GM04503 (cell line): ENCODE measurements around the gene SPATA31C2.
"Not testable (repeated sequence)": the region's sequence is repeated elsewhere in the genome, so short reads cannot be mapped to it uniquely, and the experiment has no call there.

Experiments
- DNase-seq: peaks from one replicate; pipeline ENCODE4 v3.0.0-alpha.2; 2012; ENCODE audit warnings: low read depth

Gene SPATA31C2

GRCh38 chr9:88138375-88138774 lies at the start of gene SPATA31C2:
Gene SPATA31C2, minus strand, starts transcription at chr9:88138475. Its CDS starts 29 bp downstream, at chr9:88138446.
- not testable (repeated sequence) for DNase-seq

DNA sequence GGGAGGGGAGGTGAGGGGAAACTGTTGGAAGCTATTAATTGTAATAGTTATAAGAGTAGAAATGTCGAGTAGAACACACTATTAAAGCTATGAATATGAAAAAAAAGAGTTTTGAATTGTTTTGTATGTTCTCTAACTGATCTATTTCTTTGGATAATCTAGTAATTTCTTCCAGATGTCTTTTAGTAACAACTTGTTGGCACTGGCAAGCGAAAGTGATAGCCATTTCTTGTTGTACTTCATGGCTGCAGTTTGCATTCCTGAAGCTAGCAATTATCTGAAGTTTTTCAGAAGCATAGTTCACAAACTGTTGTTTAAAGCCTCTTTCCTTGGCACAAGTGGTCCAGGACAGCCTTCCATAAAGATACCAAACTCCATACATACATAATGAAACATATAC lies 49.4 kb upstream of the SPATA31C2 start:
- DNase-seq = peak; percentile 29

GRCh38 chr9:88186495-88187110 lies 48.3 kb upstream of the SPATA31C2 start:
- DNase-seq = no peak

DNA sequence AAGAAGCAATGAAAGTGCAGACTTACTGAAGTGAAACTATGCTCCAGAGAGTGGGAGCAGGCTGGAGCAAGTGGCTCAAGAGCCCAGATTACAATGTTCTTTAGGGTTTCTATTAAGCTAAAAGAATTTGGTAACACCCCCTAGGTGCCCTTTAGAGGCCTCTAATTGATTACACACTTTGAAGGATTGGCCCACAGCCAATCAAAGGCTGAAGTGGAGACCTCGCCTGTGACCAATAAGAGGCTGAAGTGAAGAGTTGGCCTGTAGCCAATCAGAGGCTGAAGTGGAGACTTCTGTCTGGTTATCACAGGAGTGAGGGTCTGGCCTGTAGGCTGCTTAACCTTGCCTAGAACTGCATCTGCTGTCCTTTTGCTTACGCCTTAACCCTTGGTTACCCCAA lies 46.7 kb upstream of the SPATA31C2 start:
- DNase-seq = no peak

GRCh38 chr9:88183798-88184495 lies 45.7 kb upstream of the SPATA31C2 start:
- DNase-seq = no peak

DNA sequence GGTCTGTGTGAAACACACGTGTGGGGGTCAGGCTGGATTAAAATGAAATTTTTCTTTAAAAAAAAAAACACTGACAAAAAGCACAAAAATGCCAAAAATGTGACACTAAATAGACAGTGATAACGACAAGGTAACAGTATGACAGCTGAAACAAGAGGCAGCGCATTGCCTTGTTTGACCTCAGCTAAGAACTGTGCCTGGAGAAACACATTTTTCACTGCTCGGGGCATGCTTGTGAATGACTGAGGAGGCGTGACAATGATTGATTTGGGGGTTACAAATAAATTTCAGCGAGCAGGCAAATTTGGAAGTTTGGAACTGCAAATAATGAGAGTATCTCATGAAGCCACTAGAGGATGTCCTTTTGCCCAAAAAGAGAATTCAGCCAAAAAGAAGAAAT lies 44.2 kb upstream of the SPATA31C2 start:
- no peak for DNase-seq

DNA sequence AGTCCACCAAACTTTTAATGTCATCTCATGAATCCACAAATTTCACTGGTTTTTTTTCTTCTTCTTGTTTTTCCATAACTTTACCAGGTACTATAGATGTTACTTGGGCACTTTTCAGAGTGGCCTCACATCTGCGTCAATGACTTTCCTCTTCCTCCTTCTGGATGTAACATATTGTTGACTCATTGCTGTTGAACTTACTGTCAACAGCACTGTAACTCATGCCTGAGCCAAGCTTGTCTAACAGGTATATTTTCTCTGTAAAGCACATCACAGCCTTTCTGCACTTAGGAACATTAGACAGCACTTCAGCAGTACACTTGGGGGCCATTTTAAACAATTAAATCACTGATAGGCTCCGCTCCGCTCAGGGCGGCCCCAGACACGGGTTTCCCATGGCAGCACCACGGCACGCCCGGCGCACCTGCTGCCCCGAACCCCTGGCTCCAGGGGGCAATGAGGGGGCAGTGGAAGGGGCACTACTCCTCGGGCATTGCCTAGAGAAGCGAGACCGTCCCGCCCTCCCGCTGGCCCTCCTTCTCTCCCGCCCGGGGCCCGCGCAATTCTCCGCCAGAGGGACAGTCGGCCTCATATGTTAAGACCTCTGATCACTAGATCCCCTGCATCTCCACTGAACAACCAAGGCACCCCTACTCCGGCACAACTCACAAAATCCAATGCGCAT lies 41.9 kb upstream of the SPATA31C2 start:
- no peak for DNase-seq

GRCh38 chr9:88179062-88179521 lies 40.8 kb upstream of the SPATA31C2 start:
- no peak for DNase-seq

- no peak for DNase-seq
These were observed 40.4 kb upstream of the SPATA31C2 start for GRCh38 chr9:88178641-88179040.

GRCh38 chr9:88177371-88177770 lies 39.1 kb upstream of the SPATA31C2 start:
- no peak for DNase-seq

GRCh38 chr9:88174324-88174723 lies 36.0 kb upstream of the SPATA31C2 start:
- no peak for DNase-seq

GRCh38 chr9:88173378-88173999 lies 35.2 kb upstream of the SPATA31C2 start:
- DNase-seq = no peak

- no peak for DNase-seq
These were observed 31.4 kb upstream of the SPATA31C2 start for GRCh38 chr9:88169700-88170099.

- DNase-seq = no peak
These were observed 30.3 kb upstream of the SPATA31C2 start for GRCh38 chr9:88168564-88168963.

DNA sequence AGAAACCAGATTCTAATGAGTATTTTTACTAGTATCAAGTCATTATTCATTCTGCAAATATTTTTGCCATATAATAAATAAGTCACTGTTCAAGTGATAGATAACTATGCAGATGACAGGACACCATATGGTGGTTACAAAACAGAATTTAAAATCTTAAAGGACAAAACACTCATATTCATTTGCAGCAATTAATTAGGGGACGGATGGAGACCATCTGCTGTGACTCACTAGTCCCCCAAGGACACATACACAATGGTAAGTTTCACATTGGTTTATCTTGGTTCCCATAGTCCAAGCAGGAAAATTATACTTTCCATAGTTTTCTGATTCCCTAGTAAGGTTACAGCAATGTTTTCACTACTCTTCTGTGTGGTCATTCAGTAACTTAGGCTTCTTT lies 28.4 kb upstream of the SPATA31C2 start:
- DNase-seq = no peak

DNA sequence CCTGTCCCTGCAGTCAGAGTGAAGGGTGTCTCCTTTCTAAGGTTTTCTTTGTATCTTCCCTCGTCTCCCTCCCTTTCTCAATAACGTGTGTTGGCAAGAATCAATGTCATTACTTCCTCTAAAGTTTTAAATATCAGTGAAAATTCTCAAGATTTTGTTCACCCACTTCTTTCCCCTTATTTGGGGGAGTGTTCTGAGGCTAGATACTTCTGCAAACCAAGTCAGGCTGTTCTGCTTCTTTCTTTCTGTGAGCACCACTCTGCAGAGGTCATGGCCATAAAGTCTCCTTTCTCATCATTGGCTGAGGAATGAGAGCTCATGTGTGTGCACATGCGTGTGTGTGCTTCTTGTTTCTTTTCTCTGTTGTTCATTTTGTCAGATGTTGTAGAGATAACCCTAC lies 26.6 kb upstream of the SPATA31C2 start:
- DNase-seq = no peak

GRCh38 chr9:88161144-88161543 lies 22.9 kb upstream of the SPATA31C2 start:
- no peak for DNase-seq

DNA sequence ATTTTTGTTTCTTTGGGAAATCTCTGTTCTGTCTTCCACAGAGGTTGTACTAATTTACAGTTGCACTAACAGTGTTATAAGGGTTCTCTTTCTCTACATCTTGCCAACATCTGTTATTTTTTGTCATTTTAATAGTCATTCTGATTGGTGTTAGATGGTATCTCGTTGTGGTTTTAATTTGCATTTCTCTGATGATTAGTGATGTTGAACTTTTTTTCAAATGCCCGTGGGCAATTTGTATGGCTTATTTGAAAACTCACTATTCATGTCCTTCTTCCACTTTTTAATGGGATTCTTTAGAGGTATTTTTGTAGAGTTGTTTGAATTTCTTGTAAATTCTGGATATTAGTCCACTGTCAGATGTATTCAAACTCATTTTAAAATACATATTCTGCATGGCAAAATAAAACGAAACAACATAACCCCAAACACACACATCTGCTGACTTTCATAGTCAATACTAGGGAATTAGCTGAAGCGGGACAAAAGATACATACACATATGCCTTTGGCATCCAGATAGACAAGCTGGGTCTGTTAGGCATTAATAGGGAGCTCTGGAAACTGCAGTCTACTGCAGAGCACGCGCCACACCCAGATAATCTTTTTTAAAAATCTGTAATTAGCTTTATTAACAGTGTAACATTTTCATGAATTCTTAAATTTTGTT lies 5.8 kb upstream of the SPATA31C2 start:
- no peak for DNase-seq

- DNase-seq = no peak
These were observed 4.9 kb upstream of the SPATA31C2 start for GRCh38 chr9:88143179-88143578.

GRCh38 chr9:88133552-88133951 lies 4.7 kb downstream of the SPATA31C2 start:
- DNase-seq = not testable (repeated sequence)

DNA sequence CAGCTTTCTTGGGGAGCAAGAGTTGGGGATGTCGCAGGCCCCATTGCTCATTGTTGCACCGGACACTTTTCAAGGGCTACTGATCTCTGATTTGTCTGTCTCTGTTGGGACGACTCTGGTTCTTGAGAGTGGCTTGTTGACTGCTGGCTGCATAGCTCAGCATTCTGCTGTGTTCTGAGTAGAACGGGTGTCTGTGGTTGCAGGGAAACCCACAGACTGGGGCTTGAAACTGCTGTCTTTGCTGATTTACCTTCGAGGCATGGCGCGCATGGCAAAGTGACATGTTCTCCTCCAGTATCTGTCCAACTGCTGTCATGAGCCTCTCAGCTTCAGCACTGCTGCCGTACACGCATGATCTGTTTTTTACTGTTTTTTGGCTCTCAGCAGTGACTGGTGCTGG lies 8.7 kb downstream of the SPATA31C2 start:
- DNase-seq = not testable (repeated sequence)

DNA sequence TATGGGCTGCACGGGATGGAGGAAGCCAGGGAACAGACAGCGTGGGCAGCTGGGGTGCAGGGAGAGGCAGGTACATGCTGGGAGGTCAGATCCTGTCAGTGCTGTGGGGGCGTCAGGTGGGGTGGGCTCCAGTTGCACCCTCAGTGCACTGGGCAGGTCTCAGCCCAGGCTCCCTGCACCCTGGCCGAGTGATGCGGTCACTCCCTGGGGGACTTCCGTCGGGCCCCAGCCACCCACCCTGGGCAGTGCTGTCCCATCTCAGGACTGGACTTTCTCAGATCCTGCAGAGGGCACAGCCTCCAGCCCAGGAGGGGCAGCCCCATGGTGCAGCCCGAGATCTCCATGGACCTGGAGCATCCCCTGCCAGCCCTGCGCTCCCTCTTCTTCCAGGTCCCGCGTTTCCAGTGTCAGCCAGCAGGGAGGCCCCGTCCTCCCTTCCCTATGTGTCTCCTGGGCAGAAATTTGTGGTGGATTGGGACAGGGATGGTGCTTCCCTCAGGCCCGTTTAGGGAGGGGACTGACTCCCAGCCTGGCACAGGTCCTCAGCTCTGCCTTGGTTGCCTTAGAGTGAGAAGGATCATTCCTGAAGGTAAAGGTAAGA lies 10.5 kb downstream of the SPATA31C2 start:
- not testable (repeated sequence) for DNase-seq
